ENCODE data around the gene IGF2BP3. TPM values are rescaled to one million over a fixed set of nuclear protein-coding genes. Genes with fewer than 3 reads are reported as not detected.
A peak's percentile ranks its signal among the peaks of the same experiment; 100 is the strongest.

Gene IGF2BP3
- total RNA-seq, 1 donor from 2014 or later: 242 TPM

DNA sequence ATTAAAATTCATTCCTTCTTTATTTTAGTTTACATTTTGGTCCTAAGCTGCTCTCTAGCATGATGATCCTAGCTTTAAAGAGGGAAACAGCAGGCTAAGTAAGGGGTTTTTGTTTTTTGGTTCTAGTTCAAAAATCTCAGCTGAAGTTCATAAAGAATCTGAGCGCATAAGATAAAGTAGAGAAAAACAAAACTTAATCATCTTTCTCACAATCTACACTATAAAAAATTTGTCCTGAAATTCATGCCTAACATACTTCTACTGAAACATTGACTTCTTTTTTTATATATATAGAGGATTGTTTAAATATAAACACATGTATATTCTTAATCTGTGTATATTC is 6.8 kb upstream of the IGF2BP3 start:
- Histone ChIP-seq H3K9ac (peak overlapping the region; percentile 5), H4K20me1 (ENCODE audit: low read depth) (no peaks in the 10 kb centered on the region), H3K9me3 (ENCODE audit: low read depth) (no peaks in the 10 kb centered on the region), H3K27me3 (no peaks in the 10 kb centered on the region), H3K36me3 (no peaks in the 10 kb centered on the region), H3K27ac (no peak overlapping the region), H2AFZ (replicated peaks) (no peak overlapping the region), H3K4me3 (peak overlapping the region; percentile 94), H3K4me2 (peak overlapping the region; percentile 95), H3F3A (ENCODE audit: low read depth) (peaks cover 46% of the 10 kb centered on the region), H3K4me1 (peaks cover 34% of the 10 kb centered on the region), H3K79me2 (ENCODE audit: low read depth) (peaks cover 87% of the 10 kb centered on the region)
- TF ChIP-seq EZH2 (IDR thresholded peaks at IDR 0.05): no peak
- TF ChIP-seq, protein P1, sequence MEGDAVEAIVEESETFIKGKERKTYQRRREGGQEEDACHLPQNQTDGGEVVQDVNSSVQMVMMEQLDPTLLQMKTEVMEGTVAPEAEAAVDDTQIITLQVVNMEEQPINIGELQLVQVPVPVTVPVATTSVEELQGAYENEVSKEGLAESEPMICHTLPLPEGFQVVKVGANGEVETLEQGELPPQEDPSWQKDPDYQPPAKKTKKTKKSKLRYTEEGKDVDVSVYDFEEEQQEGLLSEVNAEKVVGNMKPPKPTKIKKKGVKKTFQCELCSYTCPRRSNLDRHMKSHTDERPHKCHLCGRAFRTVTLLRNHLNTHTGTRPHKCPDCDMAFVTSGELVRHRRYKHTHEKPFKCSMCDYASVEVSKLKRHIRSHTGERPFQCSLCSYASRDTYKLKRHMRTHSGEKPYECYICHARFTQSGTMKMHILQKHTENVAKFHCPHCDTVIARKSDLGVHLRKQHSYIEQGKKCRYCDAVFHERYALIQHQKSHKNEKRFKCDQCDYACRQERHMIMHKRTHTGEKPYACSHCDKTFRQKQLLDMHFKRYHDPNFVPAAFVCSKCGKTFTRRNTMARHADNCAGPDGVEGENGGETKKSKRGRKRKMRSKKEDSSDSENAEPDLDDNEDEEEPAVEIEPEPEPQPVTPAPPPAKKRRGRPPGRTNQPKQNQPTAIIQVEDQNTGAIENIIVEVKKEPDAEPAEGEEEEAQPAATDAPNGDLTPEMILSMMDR (IDR thresholded peaks at IDR 0.05): no peak
- TF ChIP-seq EZH2phosphoT487 (IDR thresholded peaks at IDR 0.05): no peak
- Mint-ChIP-seq H3K4me3 (peak overlapping the region; percentile 93), H3K27ac (peak overlapping the region; percentile 42), H3K27me3 (ENCODE audit: insufficient read depth, low read depth) (no peaks in the 10 kb centered on the region), H3K9me3 (no peaks in the 10 kb centered on the region), H3K36me3 (no peaks in the 10 kb centered on the region), H3K4me1 (peaks cover 22% of the 10 kb centered on the region)
- no peak for DNase-seq (ENCODE audit: low spot score)

DNA sequence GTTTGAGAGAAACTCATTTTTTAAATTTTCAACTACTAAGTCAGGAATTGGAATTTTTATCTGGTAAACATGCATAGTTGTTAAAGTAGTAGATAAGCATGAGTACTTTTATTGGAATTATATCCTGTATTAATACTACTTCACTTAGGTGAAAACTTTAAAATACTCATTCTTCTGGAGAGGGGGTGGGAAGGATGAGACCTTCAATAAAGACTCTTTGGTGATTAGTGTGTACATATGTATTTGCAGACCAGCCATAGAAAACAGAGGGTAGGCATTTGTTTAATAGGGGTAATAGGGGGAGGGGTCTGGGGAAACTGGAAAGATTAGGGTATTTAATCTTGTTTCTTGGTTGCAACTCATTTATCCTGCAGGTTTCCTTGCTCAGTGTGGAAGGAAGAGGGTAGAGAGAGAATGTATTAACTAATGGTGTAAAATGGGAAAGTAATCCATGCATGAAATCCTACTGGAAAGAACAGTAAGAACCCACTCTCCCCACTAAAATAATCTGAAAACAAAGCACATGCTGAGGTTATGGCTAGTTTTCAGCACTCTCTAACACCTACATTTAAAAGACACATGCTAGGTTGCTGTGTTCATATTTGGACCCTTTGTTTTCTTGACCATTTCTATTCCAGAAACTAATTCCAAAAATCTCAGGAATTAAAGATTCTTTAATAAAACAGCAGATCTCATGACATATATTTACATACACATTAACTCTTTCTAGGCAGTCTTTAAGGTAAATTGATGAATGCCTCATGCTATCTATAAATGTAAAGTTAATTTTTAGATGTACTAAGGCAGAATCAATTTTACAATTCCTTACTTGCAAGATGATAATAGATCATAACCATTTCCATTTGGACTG is 6.2 kb upstream of the IGF2BP3 start:
- peaks cover 87% of the 10 kb centered on the region for H3K79me2 ChIP-seq (ENCODE audit: low read depth)
- peak overlapping the region; percentile 95 for H3K4me2 ChIP-seq
- H3F3A ChIP-seq (ENCODE audit: low read depth): peaks cover 52% of the 10 kb centered on the region
- H3K27me3 Mint-ChIP-seq (ENCODE audit: insufficient read depth, low read depth): no peaks in the 10 kb centered on the region
- no peak overlapping the region for H2AFZ ChIP-seq (replicated peaks)
- peak overlapping the region; percentile 93 for H3K4me3 Mint-ChIP-seq
- peaks cover 22% of the 10 kb centered on the region for H3K4me1 Mint-ChIP-seq
- no peaks in the 10 kb centered on the region for H3K27me3 ChIP-seq
- H3K27ac Mint-ChIP-seq: peak overlapping the region; percentile 69
- DNase-seq (ENCODE audit: low spot score): no peak
- no peaks in the 10 kb centered on the region for H3K9me3 ChIP-seq (ENCODE audit: low read depth)
- no peaks in the 10 kb centered on the region for H4K20me1 ChIP-seq (ENCODE audit: low read depth)
- TF ChIP-seq EZH2phosphoT487 (IDR thresholded peaks at IDR 0.05) (no peak), EZH2 (IDR thresholded peaks at IDR 0.05) (no peak)
- TF ChIP-seq, protein P1 (IDR thresholded peaks at IDR 0.05): no peak
- H3K9me3 Mint-ChIP-seq: no peaks in the 10 kb centered on the region
- peak overlapping the region; percentile 67 for H3K9ac ChIP-seq
- H3K36me3 Mint-ChIP-seq: no peaks in the 10 kb centered on the region
- no peaks in the 10 kb centered on the region for H3K36me3 ChIP-seq
- peak overlapping the region; percentile 94 for H3K4me3 ChIP-seq
- H3K4me1 ChIP-seq: peaks cover 34% of the 10 kb centered on the region
- peak overlapping the region; percentile 98 for H3K27ac ChIP-seq

DNA sequence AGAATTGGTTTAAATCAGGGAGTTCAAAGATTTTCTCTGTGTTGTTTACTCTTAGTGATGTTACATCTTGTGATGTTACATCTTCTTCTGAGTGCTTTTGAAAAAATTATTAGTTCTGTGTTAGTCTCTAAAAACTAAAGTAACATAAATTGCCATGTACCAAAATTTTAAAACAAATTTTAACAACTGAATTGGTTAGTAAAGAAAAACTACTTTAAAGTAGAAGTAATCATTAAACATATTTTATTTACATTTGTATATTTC is 5.2 kb upstream of the IGF2BP3 start:
- H3K36me3 ChIP-seq: no peaks in the 10 kb centered on the region
- no peaks in the 10 kb centered on the region for H3K27me3 Mint-ChIP-seq (ENCODE audit: insufficient read depth, low read depth)
- peaks cover 34% of the 10 kb centered on the region for H3K4me1 ChIP-seq
- peaks cover 60% of the 10 kb centered on the region for H3F3A ChIP-seq (ENCODE audit: low read depth)
- peaks cover 87% of the 10 kb centered on the region for H3K79me2 ChIP-seq (ENCODE audit: low read depth)
- peak overlapping the region; percentile 88 for H3K27ac Mint-ChIP-seq
- H3K27ac ChIP-seq: peak overlapping the region; percentile 98
- H3K4me2 ChIP-seq: peak overlapping the region; percentile 95
- no peak for DNase-seq (ENCODE audit: low spot score)
- no peaks in the 10 kb centered on the region for H3K9me3 ChIP-seq (ENCODE audit: low read depth)
- no peaks in the 10 kb centered on the region for H3K36me3 Mint-ChIP-seq
- no peaks in the 10 kb centered on the region for H4K20me1 ChIP-seq (ENCODE audit: low read depth)
- H3K9me3 Mint-ChIP-seq: no peaks in the 10 kb centered on the region
- no peaks in the 10 kb centered on the region for H3K27me3 ChIP-seq
- peak overlapping the region; percentile 93 for H3K4me3 Mint-ChIP-seq
- no peak overlapping the region for H2AFZ ChIP-seq (replicated peaks)
- TF ChIP-seq, protein P1 (IDR thresholded peaks at IDR 0.05): no peak
- TF ChIP-seq EZH2phosphoT487 (IDR thresholded peaks at IDR 0.05) (no peak), EZH2 (IDR thresholded peaks at IDR 0.05) (no peak)
- H3K9ac ChIP-seq: peak overlapping the region; percentile 67
- peak overlapping the region; percentile 94 for H3K4me3 ChIP-seq
- H3K4me1 Mint-ChIP-seq: peaks cover 22% of the 10 kb centered on the region

All from neural progenitor cell (in vitro differentiated cells).